Cardiac muscle cell (in vitro differentiated cells and primary cell): ENCODE data around the gene PSMD5. TPM values are rescaled to one million over a fixed set of nuclear protein-coding genes. Genes with fewer than 3 reads are reported as not detected.

Experiments used
- DNase-seq, 2 donors: peaks; one replicate each; pipeline versions ENCODE4 v3.0.0 to v3.0.0-alpha.2; 2010 to 2017; ENCODE audit warnings: low read depth in 1 of 2, low spot score in 1 of 2
- H3K27ac ChIP-seq: fragments of 200-600 bp; sonication (generic); 2 replicates; pipeline ENCODE4 v1.5.1; 2016
- H3K27me3 ChIP-seq: fragments of 200-600 bp; sonication (generic); 2 replicates; pipeline ENCODE4 v1.6.0; 2016; ENCODE audit warnings: control low read depth
- H3K36me3 ChIP-seq: fragments of 200-600 bp; sonication (generic); 2 replicates; pipeline ENCODE4 v1.5.1; 2016; ENCODE audit warnings: control low read depth
- H3K4me1 ChIP-seq: fragments of 200-600 bp; sonication (generic); 2 replicates; pipeline ENCODE4 v1.8.1; 2017; ENCODE audit warnings: low read depth, mild to moderate bottlenecking, mixed run types
- H3K4me3 ChIP-seq: fragments of 200-600 bp; sonication (generic); 2 replicates; pipeline ENCODE4 v1.5.1; 2016; ENCODE audit warnings: mild to moderate bottlenecking
- H3K9me3 ChIP-seq: fragments of 200-600 bp; sonication (generic); 2 replicates; pipeline ENCODE4 v1.5.1; 2017; ENCODE audit warnings: low read depth, mild to moderate bottlenecking, control low read depth
- polyA plus RNA-seq: library from polyadenylated mRNA; unstranded; fragments of >200 nt; fragmentation: Nextera tagmentation; extraction: Ambion mirVana; gene quantifications from 2 replicates; pipeline ENCODE4 v1.2.1, GENCODE V29; 2016
- total RNA-seq: library from RNA; depleted of rRNA; stranded (reverse); fragments of >200 nt; gene quantifications from 2 replicates; pipeline ENCODE4 v1.2.3, GENCODE V29; 2016
- TF ChIP-seq, protein P1 (sequence below): IDR thresholded peaks from 2 replicates; pipeline ENCODE4 v1.5.1; 2012; ENCODE audit warnings: low read depth, mild to moderate bottlenecking, low read length

The PSMD5 gene
- total and polyA plus RNA-seq, 2 experiments from 2014 or later: 16.0 to 25.3 TPM

DNA sequence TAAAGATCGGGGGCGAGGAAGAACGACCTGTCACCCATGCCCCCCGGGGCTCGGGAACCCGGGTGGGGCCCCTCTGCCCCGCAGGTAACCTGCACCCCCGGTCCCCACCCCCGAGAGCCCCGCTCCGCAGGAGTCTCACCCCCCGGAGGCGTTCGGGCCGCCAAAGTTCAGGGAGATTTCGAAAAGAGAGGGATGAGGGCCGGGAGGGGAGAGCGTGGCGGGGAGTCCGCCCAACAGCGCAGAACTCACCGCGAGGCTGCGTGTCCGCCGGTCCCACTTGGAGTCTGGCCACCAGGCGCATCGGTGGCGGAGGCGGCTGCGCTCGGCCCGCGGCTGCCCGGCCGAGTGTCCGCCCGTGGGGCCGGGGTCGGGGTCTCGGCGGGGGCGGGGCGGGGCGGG is 34.1 kb upstream of the PSMD5 start, which contains the start of gene PHF19:
PHF19 (minus strand) TSS at position 347 of the 399 bp plus-strand sequence. CDS start 2,447 bp downstream, outside the sequence.
- peak in 1 of 2 donors; percentile 49 for DNase-seq
- no peaks in the 10 kb centered on the region for H3K36me3 ChIP-seq
- peak within 1 kb of the TSS; percentile 84 for H3K4me3 ChIP-seq
- H3K4me1 ChIP-seq: no peaks in the 10 kb centered on the region
- H3K9me3 ChIP-seq: no peaks in the 10 kb centered on the region
- H3K27me3 ChIP-seq: peaks cover 32% of the 10 kb centered on the region
- TF ChIP-seq, protein P1, sequence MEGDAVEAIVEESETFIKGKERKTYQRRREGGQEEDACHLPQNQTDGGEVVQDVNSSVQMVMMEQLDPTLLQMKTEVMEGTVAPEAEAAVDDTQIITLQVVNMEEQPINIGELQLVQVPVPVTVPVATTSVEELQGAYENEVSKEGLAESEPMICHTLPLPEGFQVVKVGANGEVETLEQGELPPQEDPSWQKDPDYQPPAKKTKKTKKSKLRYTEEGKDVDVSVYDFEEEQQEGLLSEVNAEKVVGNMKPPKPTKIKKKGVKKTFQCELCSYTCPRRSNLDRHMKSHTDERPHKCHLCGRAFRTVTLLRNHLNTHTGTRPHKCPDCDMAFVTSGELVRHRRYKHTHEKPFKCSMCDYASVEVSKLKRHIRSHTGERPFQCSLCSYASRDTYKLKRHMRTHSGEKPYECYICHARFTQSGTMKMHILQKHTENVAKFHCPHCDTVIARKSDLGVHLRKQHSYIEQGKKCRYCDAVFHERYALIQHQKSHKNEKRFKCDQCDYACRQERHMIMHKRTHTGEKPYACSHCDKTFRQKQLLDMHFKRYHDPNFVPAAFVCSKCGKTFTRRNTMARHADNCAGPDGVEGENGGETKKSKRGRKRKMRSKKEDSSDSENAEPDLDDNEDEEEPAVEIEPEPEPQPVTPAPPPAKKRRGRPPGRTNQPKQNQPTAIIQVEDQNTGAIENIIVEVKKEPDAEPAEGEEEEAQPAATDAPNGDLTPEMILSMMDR: no peak
- peak within 1 kb of the TSS; percentile 2 for H3K27ac ChIP-seq

DNA sequence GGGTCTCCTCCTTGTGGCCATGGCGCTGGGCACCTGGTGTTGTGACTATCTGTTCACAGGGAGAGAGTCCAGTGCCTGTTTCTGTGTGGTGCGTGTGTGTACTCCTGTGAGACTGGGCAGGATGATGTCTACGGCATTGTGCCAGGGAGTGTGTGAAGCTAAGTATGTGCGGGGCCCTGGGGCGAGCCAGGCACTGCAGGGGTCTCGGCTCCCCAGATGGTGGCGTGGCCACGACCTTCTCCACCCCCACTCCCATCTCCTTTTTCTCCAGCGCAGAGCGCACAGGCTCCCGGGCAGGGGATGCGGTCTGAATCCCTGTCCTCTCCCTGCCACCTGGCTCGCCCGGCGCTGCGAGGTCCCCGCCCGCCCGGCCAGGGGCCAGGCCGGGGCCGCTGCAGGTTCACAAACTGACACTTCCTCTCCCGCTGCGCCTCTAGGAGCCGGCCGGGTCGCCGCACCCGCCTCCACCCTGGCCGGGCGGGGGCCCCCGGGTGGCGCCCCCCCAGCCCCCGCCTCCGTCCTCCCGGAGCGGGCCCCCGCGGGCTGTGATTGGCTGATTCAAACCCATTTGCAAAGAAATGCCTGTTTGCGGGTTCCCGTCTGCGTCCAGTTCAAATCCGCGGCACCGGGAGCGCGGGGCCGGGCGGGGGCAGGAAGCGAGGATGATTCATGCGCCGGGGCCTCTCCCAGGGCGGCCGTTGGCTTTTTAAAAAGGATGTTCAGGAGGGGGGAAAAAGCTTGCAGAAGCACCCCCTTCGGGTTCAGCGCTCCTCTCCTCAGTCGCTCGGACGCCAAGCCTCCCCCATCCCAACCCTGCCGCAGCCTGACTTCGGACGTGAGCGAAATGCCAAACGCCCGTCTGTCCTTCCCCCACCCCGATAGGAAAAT is 33.5 kb upstream of the PSMD5 start:
- Histone ChIP-seq H3K4me1 (no peaks in the 10 kb centered on the region), H3K27me3 (peaks cover 32% of the 10 kb centered on the region), H3K9me3 (no peaks in the 10 kb centered on the region), H3K4me3 (peak overlapping the region; percentile 84), H3K27ac (peak overlapping the region; percentile 2), H3K36me3 (no peaks in the 10 kb centered on the region)
- TF ChIP-seq, protein P1: no peak
- DNase-seq: peak; percentile 72 to 85

DNA sequence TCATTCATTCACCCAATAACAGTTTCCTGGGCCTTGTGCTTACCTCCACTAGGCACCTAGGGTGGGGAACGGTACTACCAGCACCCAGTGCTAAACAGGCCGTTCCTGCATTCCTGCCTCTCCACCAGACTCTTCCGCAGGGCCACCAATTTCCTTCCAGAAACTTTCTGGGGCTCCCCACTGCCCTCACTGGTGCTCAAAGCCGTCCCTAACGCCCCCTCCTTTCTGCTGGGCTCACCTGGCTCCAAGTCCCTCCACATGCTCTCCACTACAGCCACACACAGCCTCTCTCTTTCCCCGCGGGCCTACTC is 32.9 kb upstream of the PSMD5 start:
- no peaks in the 10 kb centered on the region for H3K4me1 ChIP-seq
- H3K4me3 ChIP-seq: no peak overlapping the region
- H3K36me3 ChIP-seq: no peaks in the 10 kb centered on the region
- no peak overlapping the region for H3K27ac ChIP-seq
- peaks cover 32% of the 10 kb centered on the region for H3K27me3 ChIP-seq
- H3K9me3 ChIP-seq: no peaks in the 10 kb centered on the region
- TF ChIP-seq, protein P1: no peak
- DNase-seq: no peak

DNA sequence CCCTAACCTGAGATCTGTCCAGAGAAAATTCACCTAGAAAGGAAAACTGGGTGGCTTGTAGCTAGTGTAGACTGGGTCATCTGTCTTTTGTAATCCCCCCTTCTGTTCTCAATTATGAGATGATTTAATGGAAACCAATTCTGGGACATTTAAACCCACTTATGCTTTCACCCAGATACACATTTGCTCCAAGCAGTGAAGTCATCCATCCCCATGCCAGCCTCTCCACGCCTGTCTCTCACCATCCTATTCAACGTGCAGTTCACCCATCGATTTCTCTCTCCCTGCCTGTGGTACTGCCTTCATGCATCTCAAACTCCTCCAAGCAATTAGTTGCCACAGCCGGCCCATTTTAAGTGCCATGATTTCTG is 32.5 kb upstream of the PSMD5 start:
- Histone ChIP-seq H3K27me3 (peaks cover 30% of the 10 kb centered on the region), H3K4me3 (no peak overlapping the region), H3K27ac (no peak overlapping the region), H3K4me1 (no peaks in the 10 kb centered on the region), H3K36me3 (no peaks in the 10 kb centered on the region), H3K9me3 (no peaks in the 10 kb centered on the region)
- TF ChIP-seq, protein P1: no peak
- DNase-seq: no peak

DNA sequence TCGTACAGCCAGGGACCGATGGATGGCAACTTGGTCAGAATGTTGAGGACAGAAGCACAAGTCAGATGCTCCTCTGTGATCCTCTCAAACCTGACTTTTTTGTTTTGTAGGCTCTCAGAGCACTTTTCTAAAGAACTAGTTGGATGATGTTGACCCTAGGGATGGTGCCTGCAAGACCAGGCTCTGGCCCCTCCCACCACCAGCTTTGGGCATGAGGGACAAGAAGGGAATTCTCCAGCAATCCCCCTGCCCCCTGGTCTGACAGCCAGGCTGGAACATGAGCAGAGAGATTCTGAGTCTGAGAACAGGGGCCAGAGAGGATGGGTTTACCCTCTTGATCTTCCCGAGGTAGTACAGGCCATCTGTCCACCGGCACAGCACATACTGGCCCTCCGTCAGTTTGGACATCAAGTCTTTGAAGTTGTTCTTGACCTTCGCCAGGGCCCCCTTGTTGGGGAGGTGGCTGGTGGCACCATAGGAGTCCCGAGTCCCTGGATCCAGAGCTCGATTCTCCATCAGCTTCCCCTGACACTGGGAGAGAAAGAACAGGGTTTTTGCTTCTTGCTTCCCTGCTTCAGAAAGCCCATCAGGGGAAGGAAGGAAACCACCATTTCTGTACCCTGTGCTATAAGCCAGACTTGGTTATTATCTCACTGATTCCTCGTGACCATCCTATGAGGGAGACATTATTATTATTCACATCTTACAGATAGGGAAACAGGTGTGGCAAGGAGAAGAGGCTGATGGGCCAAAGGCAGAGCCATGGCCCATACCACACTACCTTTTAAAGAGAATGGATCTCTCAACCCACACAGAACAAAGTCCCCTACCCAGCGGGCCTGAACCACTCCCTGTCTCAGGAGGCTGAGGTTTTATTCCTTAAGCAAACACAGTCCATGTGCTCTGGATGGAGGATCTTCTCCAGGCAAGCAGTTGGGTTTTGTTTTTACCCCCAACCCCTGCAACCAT is 31.8 kb upstream of the PSMD5 start:
- H3K4me1 ChIP-seq: no peaks in the 10 kb centered on the region
- H3K27ac ChIP-seq: no peak overlapping the region

More for the DNA sequence above, 31.8 kb upstream of the PSMD5 start:
- H3K9me3 ChIP-seq: no peaks in the 10 kb centered on the region
- DNase-seq: no peak
- H3K4me3 ChIP-seq: no peak overlapping the region
- H3K36me3 ChIP-seq: no peaks in the 10 kb centered on the region
- peaks cover 23% of the 10 kb centered on the region for H3K27me3 ChIP-seq
- TF ChIP-seq, protein P1: no peak
